ENCODE measurements around the gene INSIG1.

Gene INSIG1

GRCh38 chr7:155357573-155358041 lies 59.9 kb downstream of the INSIG1 start:
- Histone ChIP-seq H2AFZ (ENCODE audit: low read depth) (no peak overlapping the region), H3K4me3 (IDR thresholded peaks at IDR 0.05; ENCODE audit: insufficient read depth, low read depth, low read length) (no peak overlapping the region), H3K27ac (no peak overlapping the region), H3K4me2 (no peak overlapping the region), H3K36me3 (ENCODE audit: insufficient read depth) (no peaks in the 10 kb centered on the region), H3K79me2 (ENCODE audit: insufficient read depth, low read depth) (no peaks in the 10 kb centered on the region), H3K27me3 (ENCODE audit: insufficient read depth, low read depth) (peaks cover 25% of the 10 kb centered on the region; the same call in 1 of the 2 replicates), H4K20me1 (ENCODE audit: insufficient read depth) (no peaks in the 10 kb centered on the region), H3K4me1 (ENCODE audit: low read depth, poor library complexity, severe bottlenecking) (no peaks in the 10 kb centered on the region), H3K9ac (no peak overlapping the region)
- TF ChIP-seq CTCF (conservative IDR thresholded peaks at IDR 0.05; ENCODE audit: low read depth, low read length), result no peak

GRCh38 chr7:155358066-155358947 lies 60.6 kb downstream of the INSIG1 start:
- no peaks in the 10 kb centered on the region for H3K36me3 ChIP-seq (ENCODE audit: insufficient read depth)
- H3K9ac ChIP-seq, result no peak overlapping the region
- peaks cover 32% of the 10 kb centered on the region; the same call in 1 of the 2 replicates for H3K27me3 ChIP-seq (ENCODE audit: insufficient read depth, low read depth)
- H3K4me1 ChIP-seq (ENCODE audit: low read depth, poor library complexity, severe bottlenecking), result no peaks in the 10 kb centered on the region
- no peak overlapping the region for H3K4me2 ChIP-seq
- no peaks in the 10 kb centered on the region for H4K20me1 ChIP-seq (ENCODE audit: insufficient read depth)
- H3K79me2 ChIP-seq (ENCODE audit: insufficient read depth, low read depth), result no peaks in the 10 kb centered on the region
- H2AFZ ChIP-seq (ENCODE audit: low read depth), result no peak overlapping the region
- H3K27ac ChIP-seq, result no peak overlapping the region
- H3K4me3 ChIP-seq (IDR thresholded peaks at IDR 0.05; ENCODE audit: insufficient read depth, low read depth, low read length), result no peak overlapping the region
- TF ChIP-seq CTCF (conservative IDR thresholded peaks at IDR 0.05; ENCODE audit: low read depth, low read length), result no peak

GRCh38 chr7:155358948-155359712 lies 61.5 kb downstream of the INSIG1 start:
- Histone ChIP-seq H3K27ac (no peak overlapping the region), H3K27me3 (ENCODE audit: insufficient read depth, low read depth) (peaks cover 40% of the 10 kb centered on the region; the same call in 1 of the 2 replicates), H3K4me2 (no peak overlapping the region)

More at GRCh38 chr7:155358948-155359712, 61.5 kb downstream of the INSIG1 start:
- Histone ChIP-seq H3K4me1 (ENCODE audit: low read depth, poor library complexity, severe bottlenecking) (no peaks in the 10 kb centered on the region), H3K36me3 (ENCODE audit: insufficient read depth) (no peaks in the 10 kb centered on the region), H3K79me2 (ENCODE audit: insufficient read depth, low read depth) (no peaks in the 10 kb centered on the region), H4K20me1 (ENCODE audit: insufficient read depth) (no peaks in the 10 kb centered on the region), H2AFZ (ENCODE audit: low read depth) (no peak overlapping the region), H3K4me3 (IDR thresholded peaks at IDR 0.05; ENCODE audit: insufficient read depth, low read depth, low read length) (no peak overlapping the region), H3K9ac (no peak overlapping the region)
- TF ChIP-seq CTCF (conservative IDR thresholded peaks at IDR 0.05; ENCODE audit: low read depth, low read length), result no peak
